CD4-positive, alpha-beta T cell treated with Interleukin-10 for 1 hour (primary cell): ENCODE data around the gene HELZ2.
A peak's percentile ranks its signal among the peaks of the same experiment; 100 is the strongest.

ENCODE experiments used
- DNase-seq: peaks from one replicate; pipeline ENCODE4 v3.0.0-alpha.2; 2020

Gene HELZ2

DNA sequence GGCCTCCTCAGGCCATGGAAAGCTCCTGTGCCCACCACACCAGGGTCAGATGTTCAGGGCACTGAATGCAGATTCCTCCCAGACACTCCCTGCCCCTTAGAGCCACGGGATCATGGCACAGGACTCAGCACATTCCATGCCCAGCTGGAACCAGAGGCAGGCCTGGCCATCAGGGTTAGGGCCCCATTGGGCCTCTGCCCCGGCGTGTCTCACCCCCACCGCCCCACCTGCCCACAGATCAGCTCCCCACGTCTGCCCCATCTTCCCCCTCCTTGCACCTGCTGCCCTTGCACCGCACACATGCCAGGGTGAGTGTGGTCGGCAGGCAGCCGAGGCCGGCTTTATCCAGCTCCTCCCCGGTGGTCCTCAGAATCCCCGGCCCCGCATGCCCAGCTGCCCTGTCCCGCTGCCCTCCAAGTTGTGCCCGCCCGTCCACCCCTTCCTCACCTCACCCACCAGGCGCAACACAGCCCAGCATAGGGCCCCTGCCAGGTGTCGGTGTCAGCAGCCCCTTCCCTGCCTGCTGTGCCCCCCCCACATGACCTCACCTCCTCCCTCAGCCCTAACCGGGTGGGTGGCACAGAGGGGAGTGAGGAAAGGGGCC is 24.3 kb downstream of the HELZ2 start:
- DNase-seq, result no peak

DNA sequence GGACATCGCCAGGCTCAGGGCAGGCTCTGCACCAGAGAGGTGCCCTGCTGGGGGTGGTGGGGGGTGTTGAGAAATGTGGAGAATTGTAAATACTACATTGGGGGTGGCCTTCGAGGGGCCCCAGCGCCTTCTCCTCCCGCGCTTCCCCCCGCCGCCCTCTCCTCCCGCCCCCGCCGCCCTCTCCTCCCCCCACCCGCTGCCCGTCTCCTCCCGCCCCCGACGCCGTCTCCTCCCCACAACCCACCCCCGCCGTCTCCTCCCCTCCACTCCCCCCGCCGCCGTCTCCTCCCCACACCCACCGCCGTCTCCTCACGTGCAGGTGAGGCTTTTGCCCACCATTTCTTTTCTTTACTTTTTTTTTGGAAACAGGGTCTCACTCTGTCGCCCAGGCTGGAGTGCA is 25.0 kb downstream of the HELZ2 start:
- DNase-seq, result no peak

DNA sequence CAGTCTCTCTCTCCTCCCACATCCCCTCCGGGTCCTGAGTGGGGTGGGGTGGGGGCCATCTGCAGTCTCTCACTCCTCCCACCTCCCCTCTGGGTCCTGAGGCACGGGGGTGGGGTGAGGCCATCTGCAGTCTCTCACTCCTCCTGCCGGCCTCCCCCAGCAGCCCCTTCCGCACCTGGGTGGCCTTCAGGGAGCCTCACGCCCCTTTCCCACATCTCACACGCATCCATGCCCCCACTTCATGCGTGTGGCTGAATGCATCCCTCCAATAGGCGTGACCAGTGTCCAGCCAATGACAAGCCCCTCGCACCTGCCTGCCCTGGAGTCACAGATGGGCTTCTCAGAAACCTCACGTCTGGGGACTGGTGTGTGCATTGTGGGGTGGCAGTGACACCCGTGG is 25.5 kb downstream of the HELZ2 start:
- DNase-seq, result no peak

DNA sequence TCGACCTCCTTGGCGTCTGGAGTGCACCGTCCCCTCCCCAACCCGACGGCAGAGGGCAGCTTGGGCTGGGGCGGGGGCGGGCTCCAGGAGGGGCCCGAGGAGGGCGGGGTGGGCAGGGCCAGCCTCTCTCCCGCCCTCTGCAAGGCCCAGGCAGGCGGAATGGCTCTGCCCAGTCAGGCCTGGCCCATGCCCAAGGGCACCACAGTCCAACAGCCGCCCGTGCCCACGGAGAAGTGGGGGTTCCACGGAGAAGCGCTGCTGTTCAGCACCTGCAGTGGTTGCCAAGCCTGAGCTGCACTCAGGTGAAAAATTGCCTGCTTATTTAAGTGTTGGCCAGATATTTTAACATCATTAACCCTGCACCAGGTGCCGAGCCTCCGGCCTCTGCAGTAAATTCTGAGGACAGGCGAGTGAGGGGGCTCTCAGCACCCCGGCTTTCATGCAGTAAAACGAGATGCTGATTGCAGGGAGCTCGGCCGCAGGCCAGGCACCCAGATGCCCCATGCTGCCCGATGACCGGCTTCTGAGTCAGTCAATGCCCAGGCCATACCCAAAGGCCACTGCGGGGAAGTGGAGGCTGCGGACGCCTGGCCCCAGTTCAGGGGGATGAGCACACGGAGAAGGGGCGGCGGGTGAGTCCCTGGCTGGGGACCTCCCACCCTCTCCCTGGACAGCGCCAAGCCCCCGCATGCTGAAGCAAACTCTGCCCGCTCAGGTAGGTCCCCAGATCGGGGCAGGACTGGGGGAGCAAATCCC is 26.1 kb downstream of the HELZ2 start, which contains the start of gene SRMS:
SRMS (minus strand) TSS at position 25 of the 756 bp plus-strand sequence. CDS start 286 bp downstream, outside the sequence.
- no peak for DNase-seq

DNA sequence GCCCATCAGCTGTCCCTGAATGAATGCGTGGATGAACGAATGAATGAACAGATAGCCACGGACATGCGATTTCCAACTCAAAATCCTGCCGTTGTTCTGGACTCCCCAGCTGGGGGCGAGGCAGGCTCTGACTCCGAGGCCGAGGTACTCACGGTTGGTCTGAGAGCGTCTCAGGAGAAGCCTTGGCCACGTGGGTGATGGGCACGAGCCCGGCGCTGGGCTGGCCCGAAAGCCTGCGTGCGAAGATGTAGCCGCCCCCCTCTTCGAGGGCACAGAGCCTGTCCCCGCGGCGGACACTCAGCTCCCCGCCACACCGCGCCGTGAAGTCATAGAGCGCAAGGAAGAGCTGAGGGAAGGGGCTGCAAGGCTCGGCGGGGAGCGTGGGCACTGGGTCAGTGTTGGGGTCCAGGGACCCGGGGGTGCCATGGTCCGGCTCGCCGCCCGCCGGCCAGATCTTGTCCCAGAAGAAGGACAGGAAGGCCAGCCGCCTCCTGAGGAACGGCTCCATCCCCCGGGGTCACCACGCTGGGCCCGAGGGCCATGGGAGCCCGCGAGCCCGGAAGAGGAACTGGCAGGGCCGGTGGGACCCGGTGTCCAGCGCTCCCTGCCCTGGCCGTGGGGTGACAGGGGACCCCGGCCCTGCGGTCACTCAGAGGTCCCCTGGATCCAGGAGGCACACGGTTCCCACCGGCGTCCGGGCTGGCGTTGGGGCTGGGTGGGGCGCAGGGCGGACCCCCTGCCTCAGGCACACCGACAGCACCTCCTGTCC is 26.9 kb downstream of the HELZ2 start:
- no peak for DNase-seq

DNA sequence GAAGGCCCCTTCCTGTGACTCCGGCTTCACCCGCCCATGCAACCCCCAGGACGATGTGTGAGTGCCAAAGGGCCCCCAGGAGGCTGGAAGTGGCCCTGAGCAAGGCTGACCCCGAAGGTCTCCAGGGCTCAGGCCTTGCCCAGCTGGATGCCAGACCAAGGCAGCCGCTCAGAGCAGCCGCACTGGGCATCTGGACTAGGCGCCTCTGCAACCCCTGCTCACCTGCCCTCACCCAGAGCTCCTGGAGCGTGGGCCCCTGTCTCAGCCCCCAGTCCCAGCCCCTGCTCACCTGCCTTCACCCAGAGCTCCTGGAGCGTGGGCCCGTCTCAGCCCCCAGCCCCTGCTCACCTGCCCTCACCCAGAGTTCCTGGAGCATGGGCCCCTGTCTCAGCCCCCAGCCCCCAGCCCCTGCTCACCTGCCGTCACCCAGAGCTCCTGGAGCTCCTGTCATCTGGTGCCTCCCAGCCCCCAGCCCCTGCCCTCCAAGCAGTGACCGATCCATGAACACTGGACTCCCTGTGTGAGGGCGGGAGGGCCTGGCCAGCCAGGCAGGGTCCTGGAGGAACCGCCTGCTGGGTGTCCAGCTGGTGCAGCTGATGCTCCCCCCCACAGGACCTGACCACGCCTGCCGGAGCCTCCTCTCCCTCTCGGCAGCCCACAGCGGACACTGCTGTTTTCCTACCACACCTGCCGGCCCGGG is 27.6 kb downstream of the HELZ2 start:
- DNase-seq, result no peak

DNA sequence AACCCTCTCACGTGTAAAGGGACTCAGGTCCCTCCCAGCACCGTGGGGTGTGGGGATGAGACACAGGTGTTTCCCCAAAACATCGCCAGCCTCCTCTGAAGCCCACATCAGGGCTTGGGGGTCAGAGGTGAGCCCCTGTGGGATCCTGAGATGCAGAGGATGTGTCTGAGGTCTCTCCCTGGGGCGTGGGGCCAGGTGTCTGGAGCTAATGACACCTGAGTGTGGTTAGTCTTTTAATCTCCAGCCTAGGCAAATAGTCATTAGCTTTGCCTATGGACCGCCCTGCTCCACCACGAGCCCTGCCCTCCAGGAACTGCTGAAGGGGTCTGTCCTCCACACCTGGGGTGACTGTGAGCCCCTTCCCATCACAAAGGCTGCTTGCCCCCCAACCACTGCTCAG is 28.2 kb downstream of the HELZ2 start:
- no peak for DNase-seq

DNA sequence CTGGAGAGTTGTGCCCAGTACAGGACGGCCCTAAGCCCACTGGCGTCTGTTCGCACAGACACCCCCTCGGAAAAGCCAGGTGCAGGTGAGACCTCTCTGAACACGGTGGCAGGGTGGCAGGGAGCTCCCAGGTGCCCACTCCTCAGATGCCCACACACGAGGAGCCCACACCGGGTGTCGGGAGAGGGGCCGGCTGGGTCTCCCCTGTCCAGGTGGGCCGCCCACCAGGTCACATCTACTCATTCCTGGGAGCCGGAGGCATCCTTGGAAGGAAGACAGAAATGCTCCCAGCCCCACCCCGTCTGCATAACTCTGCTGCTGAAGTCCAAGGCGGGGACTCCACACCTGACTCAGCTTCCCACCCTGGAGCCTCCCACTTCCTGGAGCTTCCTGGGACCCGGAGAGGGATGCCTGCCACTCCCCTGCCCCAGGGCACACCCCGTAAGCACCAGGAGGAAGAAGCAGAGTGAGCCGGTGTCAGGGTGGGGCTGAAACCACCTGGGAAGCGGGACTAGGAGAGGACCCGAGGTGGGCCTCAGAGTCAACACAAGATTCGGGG is 29.0 kb downstream of the HELZ2 start:
- no peak for DNase-seq

DNA sequence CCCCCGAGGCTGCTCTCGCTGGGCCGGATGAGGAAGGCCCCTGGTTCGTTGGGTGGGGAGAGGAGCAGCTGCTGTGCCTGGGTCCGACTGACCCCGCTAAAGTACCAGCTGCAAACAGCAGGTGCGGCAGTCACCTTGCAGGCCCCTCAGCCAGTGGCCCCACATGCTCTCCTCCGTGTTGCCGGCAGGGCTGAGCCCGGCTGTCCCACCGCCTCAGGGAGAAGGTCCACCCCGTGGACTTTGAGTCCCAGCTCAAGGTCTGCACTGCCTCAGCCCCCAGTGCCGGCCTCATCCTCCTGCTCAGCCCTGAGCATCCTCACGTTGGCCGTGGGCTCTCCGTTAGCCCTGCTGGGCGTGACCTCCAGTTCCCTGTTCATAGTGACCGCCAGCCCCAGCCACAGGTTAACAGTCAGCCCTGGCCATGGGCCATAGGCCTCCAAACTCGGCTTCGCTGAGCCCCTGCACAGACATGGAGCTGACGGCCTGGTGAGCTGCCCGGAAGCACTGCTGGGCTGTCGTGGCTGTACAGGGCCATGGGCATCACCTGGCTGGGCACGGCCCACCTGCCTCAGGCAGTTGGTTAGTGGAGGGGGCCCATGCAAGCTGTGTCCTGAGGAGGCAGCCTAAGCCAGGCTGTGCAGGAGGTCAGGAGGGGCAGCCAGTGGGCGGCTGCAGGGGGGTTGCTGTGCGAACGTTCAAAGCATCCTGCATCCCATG is 29.6 kb downstream of the HELZ2 start:
- DNase-seq, result no peak

DNA sequence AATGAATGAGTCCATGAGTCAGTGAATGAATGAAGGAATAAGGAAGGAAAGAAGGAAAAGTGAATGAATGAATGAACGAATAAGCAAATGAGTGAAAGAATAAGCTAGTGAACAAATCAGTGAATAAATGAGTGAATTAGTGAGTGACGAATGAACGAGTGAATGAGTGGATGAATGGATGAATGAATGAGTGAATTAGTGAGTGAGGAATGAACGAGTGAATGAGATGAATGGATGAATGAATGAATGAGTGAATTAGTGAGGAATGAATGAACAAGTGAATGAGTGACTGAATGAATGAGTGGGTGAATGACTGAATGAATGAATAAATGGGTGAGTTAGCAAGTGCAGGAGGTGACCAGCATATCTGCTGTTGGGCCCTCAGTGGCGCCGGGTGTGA is 30.3 kb downstream of the HELZ2 start:
- no peak for DNase-seq

DNA sequence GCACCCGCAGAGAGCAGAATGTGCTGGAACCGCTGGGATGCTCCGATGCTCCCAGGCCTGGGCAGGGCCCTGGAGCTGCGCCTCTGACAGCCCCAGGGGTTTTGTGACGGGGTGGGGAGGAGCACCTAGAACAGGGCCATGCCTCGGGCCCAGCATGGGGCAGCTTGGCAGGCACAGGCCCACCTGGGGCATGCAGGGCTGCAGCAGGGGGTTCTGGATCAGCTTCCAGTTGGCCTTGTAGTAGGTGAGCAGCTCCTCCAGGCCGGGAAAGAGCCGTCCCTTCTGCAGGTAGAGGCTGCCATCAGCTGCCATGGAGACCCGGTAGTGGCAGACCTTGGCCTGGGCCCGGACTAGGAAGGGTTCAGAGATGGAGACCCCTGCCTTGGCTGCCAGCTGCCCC is 30.9 kb downstream of the HELZ2 start:
- DNase-seq, result no peak

DNA sequence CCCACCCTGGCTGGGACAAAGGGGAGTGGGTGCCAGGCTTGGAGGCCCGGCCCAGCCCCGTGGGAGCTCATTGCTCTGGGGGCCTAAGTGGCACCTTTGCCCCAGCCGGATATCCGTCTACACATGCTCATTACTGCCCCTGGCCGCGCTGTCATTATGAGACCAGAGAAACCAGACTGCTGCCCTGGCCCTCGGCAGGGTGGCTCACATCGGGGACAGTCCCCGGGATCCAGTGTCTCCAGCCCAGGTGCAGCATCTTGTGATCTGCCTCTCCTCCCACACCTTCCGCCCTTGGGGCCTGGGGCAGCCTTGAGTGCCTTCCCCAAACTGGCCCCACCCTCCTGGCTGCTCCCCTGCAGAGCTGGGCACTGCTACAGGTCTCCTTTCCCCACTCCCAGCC is 31.3 kb downstream of the HELZ2 start:
- no peak for DNase-seq

DNA sequence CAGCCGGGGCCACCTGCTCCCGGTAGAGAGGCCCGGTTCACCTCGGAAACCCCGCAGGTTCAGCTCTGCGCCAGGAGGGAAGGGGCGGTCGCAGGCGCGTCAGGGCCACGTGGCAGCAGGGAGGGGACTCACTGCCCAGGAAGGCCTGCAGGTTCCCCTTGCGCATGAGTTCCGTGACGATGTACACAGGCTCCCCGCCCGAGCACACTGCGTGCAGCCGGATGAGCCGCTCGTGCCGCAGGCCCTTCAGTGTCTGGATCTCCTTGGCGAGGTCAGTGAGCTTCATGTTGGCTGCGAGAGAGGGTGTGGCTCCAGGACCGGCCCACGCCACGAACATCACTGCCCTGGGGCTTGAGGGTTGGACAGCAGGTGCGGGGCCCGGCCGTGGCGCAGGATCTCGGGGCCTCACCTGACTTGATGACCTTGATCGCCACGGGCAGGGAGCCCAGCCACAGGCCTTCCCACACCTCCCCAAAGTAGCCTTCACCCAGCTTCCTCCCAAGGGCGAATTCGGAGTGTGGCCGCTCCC is 31.9 kb downstream of the HELZ2 start:
- no peak for DNase-seq

DNA sequence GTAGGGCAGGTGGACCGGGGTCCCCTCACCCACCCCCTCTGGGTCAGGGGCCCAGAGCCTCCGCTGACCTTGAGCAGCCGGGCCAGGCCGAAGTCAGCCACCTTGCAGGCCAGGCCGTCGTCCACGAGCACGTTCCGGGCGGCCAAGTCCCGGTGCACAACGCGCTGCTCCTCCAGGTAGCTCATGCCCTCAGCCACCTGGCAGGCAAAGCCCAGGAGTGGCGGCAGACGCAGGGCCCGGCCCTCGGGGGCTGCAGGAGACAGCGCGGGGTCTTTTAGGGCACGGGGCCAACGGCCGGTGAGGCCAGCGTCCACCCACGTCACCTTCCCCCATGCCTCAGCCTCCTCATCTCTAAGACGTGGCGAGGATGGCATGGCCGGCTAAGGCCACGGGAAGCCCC is 32.7 kb downstream of the HELZ2 start:
- DNase-seq, result no peak

DNA sequence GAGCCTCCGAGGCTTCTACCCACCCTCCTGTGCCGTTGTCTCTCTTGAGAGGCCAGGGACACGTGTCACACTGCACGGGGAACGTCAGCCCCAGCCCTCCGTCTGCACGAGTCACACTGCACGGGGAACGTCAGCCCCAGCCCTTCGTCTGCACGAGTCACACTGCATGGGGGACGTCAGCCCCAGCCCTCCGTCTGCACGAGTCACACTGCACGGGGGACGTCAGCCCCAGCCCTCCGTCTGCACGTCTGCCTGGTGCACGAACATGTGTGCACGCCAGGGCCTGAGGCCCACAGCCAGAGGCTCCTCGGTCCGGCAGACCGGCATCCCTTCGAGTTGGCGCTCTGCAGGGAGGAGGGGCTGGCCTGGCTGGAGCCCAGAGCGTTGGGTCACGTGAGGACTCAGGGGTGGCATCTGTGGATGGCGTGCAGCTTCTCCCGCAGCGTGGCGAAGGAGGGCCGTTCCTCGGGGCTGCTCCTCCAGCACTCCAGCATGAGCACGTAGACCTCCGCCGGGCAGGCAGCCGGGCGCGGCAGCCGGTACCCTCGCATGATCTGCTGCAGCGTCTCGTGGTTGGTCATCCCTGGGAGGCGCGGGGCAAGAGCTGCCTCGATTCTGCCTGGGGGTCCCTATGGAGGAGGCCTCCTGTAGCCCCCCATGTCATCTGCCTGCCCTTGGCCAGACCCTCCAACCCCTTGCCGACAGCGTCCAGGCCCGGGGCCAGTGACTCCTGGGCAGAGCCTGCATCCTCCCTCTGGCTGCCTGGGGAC is 33.4 kb downstream of the HELZ2 start:
- no peak for DNase-seq

DNA sequence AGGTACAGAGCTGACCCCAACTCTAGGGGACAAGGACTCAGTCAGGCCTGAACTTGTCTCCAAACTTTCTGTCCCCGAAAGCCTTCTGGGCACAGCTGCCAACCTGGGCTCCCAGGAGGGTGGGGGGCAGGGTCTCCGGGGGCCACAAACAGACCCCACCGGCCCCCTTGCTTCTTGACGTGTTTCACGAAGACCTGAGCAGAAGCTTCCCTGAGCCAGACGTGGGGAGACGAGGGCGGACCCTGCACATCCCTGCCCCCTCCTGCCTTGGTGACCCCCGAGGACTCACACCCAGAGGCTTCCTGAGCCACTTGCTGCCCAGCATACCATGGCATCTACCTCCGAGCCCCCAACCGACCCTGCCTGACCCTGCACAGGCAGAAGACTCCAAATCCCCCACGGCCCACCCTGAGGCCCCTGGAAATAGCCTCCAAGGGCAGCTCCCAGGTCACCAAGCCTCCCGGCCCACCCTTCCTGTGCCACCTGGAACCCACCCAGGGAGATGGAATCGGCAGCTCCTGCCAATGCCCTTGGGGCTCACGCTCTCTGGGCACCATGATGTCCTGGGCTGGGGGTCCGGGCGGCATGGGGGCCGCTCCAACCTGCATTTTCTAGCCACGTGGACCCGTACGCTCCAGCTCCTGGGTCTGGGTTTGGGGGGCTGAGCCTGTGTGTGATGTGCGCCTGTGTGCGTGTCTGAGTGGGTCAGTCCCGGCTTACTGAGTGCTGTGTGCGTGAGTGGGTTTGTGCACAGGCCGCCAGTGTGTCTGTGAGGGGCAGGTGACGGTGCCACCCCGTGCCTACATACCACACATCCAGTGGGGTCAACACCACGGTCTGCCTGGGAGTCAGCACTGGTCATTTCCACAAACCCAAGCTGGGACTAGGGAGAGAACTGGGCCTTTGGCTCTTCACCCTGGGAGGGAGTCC is 34.3 kb downstream of the HELZ2 start:
- no peak for DNase-seq

DNA sequence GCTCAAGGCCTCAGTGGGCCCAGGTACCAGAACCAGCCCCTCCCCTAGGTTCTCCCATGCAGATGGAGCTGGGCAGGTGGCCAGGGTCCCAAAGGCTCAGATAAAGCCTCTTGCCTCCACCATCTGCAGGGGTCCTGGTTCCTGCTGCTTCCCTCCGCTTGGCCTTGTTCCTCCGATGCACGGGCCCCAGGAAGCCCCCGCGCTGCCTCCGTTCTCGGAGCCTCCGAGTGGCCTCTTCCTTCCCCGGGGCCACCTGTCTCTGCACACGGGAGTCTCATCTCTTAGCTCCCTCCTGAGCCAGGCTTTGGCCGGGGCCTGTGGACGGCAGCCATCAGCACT is 35.0 kb downstream of the HELZ2 start:
- no peak for DNase-seq

DNA sequence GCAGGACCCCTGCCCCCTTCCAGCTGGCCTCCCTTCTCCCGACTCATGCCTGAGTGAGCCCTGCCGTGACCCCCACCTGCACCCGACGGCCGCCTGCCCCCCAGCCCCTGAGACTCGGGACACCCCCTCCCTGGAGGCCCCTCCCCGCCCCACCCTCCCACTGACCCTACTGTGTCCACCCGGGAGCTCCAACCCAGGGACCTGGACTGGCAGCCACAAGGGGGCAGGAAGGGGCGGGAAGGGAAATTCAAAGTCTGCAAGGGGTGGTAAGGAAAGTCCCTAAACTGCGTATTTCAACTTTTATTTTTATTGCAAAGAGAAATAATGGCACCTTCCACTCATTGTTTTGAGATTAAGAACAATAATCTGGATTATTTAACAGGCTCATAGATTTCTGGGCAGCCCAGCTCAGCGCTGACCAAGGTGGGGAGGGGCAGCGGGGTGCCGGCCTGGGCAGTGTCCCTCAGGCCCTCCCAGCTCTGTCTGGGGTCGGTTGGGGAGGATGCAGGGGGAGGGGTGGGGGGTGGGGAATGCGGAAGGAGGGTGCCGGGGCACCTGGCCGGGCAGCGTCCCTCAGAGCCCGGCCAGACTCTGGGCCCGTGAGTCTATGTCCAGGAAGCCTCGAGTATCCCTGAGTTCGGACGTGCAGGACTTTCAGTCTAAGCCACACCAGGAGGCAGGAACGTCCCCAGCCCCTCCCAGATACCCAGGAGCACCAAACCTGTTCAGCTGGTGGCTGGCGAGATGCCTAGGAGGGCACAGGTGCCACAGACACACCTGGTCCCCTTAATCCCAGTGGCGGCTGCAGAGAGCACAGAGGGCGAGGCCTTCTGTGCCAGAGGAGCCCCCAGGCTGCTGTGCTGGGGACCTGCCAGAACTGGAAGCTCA is 35.6 kb downstream of the HELZ2 start:
- peak; percentile 70 for DNase-seq

DNA sequence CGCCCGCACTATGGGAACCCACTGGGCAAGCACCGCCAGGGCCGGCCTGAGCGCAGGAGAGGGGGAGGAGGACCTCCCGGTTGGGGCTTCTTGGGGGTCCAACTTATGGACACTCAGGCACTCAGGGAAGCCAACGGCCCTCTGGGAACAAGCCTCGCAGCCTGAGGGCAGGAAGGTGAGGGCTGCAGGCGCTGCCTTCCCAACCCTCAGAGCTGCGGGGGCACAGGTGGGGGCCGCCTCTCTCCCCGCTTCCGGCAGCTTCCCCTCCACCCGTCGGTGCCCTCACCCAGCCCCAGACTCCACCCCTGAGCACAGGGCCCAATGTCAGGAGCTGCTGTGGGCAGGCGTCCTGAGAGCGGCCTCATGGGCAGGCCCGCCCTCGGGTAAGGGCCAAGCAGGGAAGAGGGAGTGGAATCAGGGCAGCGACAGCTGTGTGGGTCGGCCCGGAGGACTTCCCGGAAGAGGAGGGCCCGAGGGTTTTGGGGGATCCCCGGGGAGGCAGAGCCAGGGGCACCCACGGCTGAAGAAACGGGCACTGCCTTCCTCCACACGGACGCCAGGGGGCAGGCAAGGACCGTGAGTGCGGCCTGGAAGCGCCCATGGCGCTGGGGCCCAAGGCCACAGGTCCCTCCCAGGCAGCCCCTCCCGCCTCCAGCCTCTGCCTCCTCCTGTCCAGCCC is 36.4 kb downstream of the HELZ2 start:
- peak; percentile 97 for DNase-seq
